Mammary epithelial cell (primary cell): ENCODE results near the gene LIX1.
"Not testable (repeated sequence)": the region's sequence is repeated elsewhere in the genome, so short reads cannot be mapped to it uniquely, and the experiment has no call there.

ENCODE experiments used
- CTCF ChIP-seq, 2 donors: IDR thresholded peaks in 1 of 2; conservative IDR thresholded peaks in 1 of 2; 2 replicates each; pipeline ENCODE4 v1.5.1; 2011 to 2012; ENCODE audit warnings: inconsistent platforms in 2 of 2, low read length in 2 of 2, mild to moderate bottlenecking in 2 of 2, control low read depth in 1 of 2, low read depth in 1 of 2; ENCODE audit not compliant: insufficient read depth in 1 of 2; ENCODE audit errors: extremely low read depth in 1 of 2
- EZH2 ChIP-seq: IDR thresholded peaks from 2 replicates; pipeline ENCODE4 v1.6.1; 2012; ENCODE audit warnings: low read length, inconsistent platforms, borderline replicate concordance

GRCh38 chr5:97179457-97179856 lies 37.0 kb upstream of the LIX1 start:
- not testable (repeated sequence) for TF ChIP-seq CTCF (conservative IDR thresholded peaks at IDR 0.05 in 1 of 2, IDR thresholded peaks at IDR 0.05 in 1 of 2; ENCODE audit: extremely low read depth in 1 of 2, insufficient read depth in 1 of 2, low read depth in 1 of 2, low read length in 2 of 2); EZH2
